HEK293 (cell line): ENCODE results near the gene GFOD1.

Source experiments
- CTCF ChIA-PET: fragments of 350-600 bp; formaldehyde crosslinking; extraction: SDS; loops from one replicate; lab custom pipeline; 2021; ENCODE audit warnings: antibody characterized with exemption; lab: Yijun Ruan, JAX
- POLR2A ChIA-PET: fragments of 300-600 bp; formaldehyde crosslinking; extraction: SDS; loops from one replicate; lab custom pipeline; 2020; ENCODE audit warnings: antibody characterized with exemption, inconsistent platforms; lab: Yijun Ruan, JAX
- H3K27ac ChIP-seq: fragments of 200-500 bp; sonication (Bioruptor generic); 2 replicates; pipeline ENCODE4 v1.5.1; 2014; ENCODE audit warnings: low read depth, low read length, control low read depth, inconsistent platforms; ENCODE audit errors: extremely low read depth
- H3K36me3 ChIP-seq, 2 experiments: fragments of 200-500 bp in 1 of 2; sonication (Bioruptor generic) in 1 of 2; 1 replicate in 1 of 2; 2 replicates in 1 of 2; pipeline ENCODE4 v1.5.1; 2014 to 2017; ENCODE audit warnings: inconsistent platforms in 2 of 2, low read length in 2 of 2; ENCODE audit not compliant: control insufficient read depth in 2 of 2, insufficient read depth in 1 of 2
- H3K4me1 ChIP-seq: fragments of 200-500 bp; sonication (Bioruptor generic); 2 replicates; pipeline ENCODE4 v1.5.1; 2014; ENCODE audit warnings: mild to moderate bottlenecking, low read length, inconsistent platforms; ENCODE audit not compliant: control insufficient read depth, insufficient read depth
- H3K4me3 ChIP-seq: 2 replicates; pipeline ENCODE4 v1.5.1; 2011; ENCODE audit warnings: low read depth, mild to moderate bottlenecking, control low read depth, low read length, moderate library complexity
- H3K9me3 ChIP-seq: fragments of 200-500 bp; sonication (Bioruptor generic); 2 replicates; pipeline ENCODE4 v1.5.1; 2014; ENCODE audit warnings: low read depth, low read length, inconsistent platforms; ENCODE audit not compliant: control insufficient read depth, insufficient read depth
- GLIS1 ChIP-seq: fragments of 450-650 bp; formaldehyde crosslinking; IDR thresholded peaks from 2 replicates; pipeline ENCODE4 v1.5.1; 2016; ENCODE audit warnings: missing biosample characterization, missing genetic modification characterization
- HOXA7 ChIP-seq: sonication (generic); formaldehyde crosslinking; IDR thresholded peaks from 2 replicates; pipeline ENCODE4 v1.8.1; 2022; ENCODE audit warnings: missing genetic modification reagents, borderline replicate concordance
- HOXC10 ChIP-seq: sonication (generic); formaldehyde crosslinking; IDR thresholded peaks from 2 replicates; pipeline ENCODE4 v1.8.1; 2023; ENCODE audit warnings: mild to moderate bottlenecking, missing genetic modification reagents
- KLF8 ChIP-seq: fragments of 450-650 bp; formaldehyde crosslinking; IDR thresholded peaks from 2 replicates; pipeline ENCODE4 v1.5.1; 2016; ENCODE audit warnings: missing biosample characterization, missing genetic modification characterization
- MYNN ChIP-seq: fragments of 450-650 bp; formaldehyde crosslinking; IDR thresholded peaks from 2 replicates; pipeline ENCODE4 v1.5.1; 2016; ENCODE audit warnings: missing biosample characterization, missing genetic modification characterization, borderline replicate concordance
- PRDM1 ChIP-seq: fragments of 450-650 bp; formaldehyde crosslinking; IDR thresholded peaks from 2 replicates; pipeline ENCODE4; 2016; ENCODE audit warnings: missing biosample characterization, missing genetic modification characterization
- SCRT1 ChIP-seq: fragments of 450-650 bp; formaldehyde crosslinking; IDR thresholded peaks from 2 replicates; pipeline ENCODE4 v1.5.1; 2016; ENCODE audit warnings: missing biosample characterization, missing genetic modification characterization, borderline replicate concordance
- SCRT2 ChIP-seq: fragments of 450-650 bp; formaldehyde crosslinking; IDR thresholded peaks from 2 replicates; pipeline ENCODE4 v1.5.1; 2016; ENCODE audit warnings: missing biosample characterization, missing genetic modification characterization
- SP2 ChIP-seq: fragments of 450-650 bp; formaldehyde crosslinking; IDR thresholded peaks from 2 replicates; pipeline ENCODE4 v1.5.1; 2016; ENCODE audit warnings: missing biosample characterization, missing genetic modification characterization
- ZBTB20 ChIP-seq: fragments of 450-650 bp; formaldehyde crosslinking; IDR thresholded peaks from 2 replicates; pipeline ENCODE4 v1.5.1; 2016; ENCODE audit warnings: missing biosample characterization, missing genetic modification characterization
- ZBTB8A ChIP-seq: fragments of 450-650 bp; formaldehyde crosslinking; IDR thresholded peaks from 2 replicates; pipeline ENCODE4 v1.5.1; 2016; ENCODE audit warnings: missing biosample characterization, missing genetic modification characterization
- ZNF214 ChIP-seq: fragments of 450-650 bp; formaldehyde crosslinking; IDR thresholded peaks from 2 replicates; pipeline ENCODE4 v1.5.1; 2017; ENCODE audit warnings: missing biosample characterization, mild to moderate bottlenecking, missing genetic modification characterization, borderline replicate concordance
- ZNF24 ChIP-seq: fragments of 450-650 bp; formaldehyde crosslinking; IDR thresholded peaks from 2 replicates; pipeline ENCODE4 v1.5.1; 2016; ENCODE audit warnings: missing biosample characterization, missing genetic modification characterization
- ZNF292 ChIP-seq: fragments of 450-650 bp; formaldehyde crosslinking; IDR thresholded peaks from 2 replicates; pipeline ENCODE4 v1.5.1; 2016; ENCODE audit warnings: low read depth, missing biosample characterization, missing genetic modification characterization, borderline replicate concordance
- ZNF391 ChIP-seq: fragments of 450-650 bp; formaldehyde crosslinking; IDR thresholded peaks from 2 replicates; pipeline ENCODE4 v1.5.1; 2016; ENCODE audit warnings: low read depth, missing biosample characterization, missing genetic modification characterization, borderline replicate concordance
- ZNF423 ChIP-seq: fragments of 450-650 bp; formaldehyde crosslinking; IDR thresholded peaks from 2 replicates; pipeline ENCODE4 v1.5.1; 2016; ENCODE audit warnings: missing biosample characterization, missing genetic modification characterization
- ZNF488 ChIP-seq: fragments of 450-650 bp; formaldehyde crosslinking; IDR thresholded peaks from 2 replicates; pipeline ENCODE4 v1.5.1; 2016; ENCODE audit warnings: missing biosample characterization, missing genetic modification characterization
- ZNF521 ChIP-seq: fragments of 450-650 bp; formaldehyde crosslinking; IDR thresholded peaks from 2 replicates; pipeline ENCODE4 v1.5.1; 2017; ENCODE audit warnings: missing biosample characterization, mild to moderate bottlenecking, missing genetic modification characterization
- ZNF544 ChIP-seq: fragments of 450-650 bp; formaldehyde crosslinking; IDR thresholded peaks from 2 replicates; pipeline ENCODE4 v1.5.0; 2017; ENCODE audit warnings: missing biosample characterization, missing genetic modification characterization
- ZNF560 ChIP-seq: fragments of 450-650 bp; formaldehyde crosslinking; IDR thresholded peaks from 2 replicates; pipeline ENCODE4 v1.5.1; 2017; ENCODE audit warnings: missing biosample characterization, missing genetic modification characterization, borderline replicate concordance
- ZNF585B ChIP-seq: fragments of 450-650 bp; formaldehyde crosslinking; IDR thresholded peaks from 2 replicates; pipeline ENCODE4 v1.5.1; 2016; ENCODE audit warnings: missing biosample characterization, missing genetic modification characterization
- ZNF664 ChIP-seq: fragments of 450-650 bp; formaldehyde crosslinking; IDR thresholded peaks from 2 replicates; pipeline ENCODE4 v1.5.1; 2016; ENCODE audit warnings: missing biosample characterization, missing genetic modification characterization
- ZNF692 ChIP-seq: fragments of 450-650 bp; formaldehyde crosslinking; IDR thresholded peaks from 2 replicates; pipeline ENCODE4 v1.5.1; 2016; ENCODE audit warnings: missing biosample characterization, missing genetic modification characterization
- ZNF707 ChIP-seq: fragments of 450-650 bp; formaldehyde crosslinking; IDR thresholded peaks from 2 replicates; pipeline ENCODE4 v1.5.1; 2016; ENCODE audit warnings: missing biosample characterization, missing genetic modification characterization
- ZSCAN4 ChIP-seq: fragments of 450-650 bp; formaldehyde crosslinking; IDR thresholded peaks from 2 replicates; pipeline ENCODE4 v1.5.1; 2017; ENCODE audit warnings: missing biosample characterization, missing genetic modification characterization
- TF ChIP-seq, protein P1 (sequence below): fragments of 450-650 bp; formaldehyde crosslinking; IDR thresholded peaks from 2 replicates; pipeline ENCODE4 v1.5.1; 2016; ENCODE audit warnings: missing biosample characterization, missing genetic modification characterization

GFOD1 gene

DNA sequence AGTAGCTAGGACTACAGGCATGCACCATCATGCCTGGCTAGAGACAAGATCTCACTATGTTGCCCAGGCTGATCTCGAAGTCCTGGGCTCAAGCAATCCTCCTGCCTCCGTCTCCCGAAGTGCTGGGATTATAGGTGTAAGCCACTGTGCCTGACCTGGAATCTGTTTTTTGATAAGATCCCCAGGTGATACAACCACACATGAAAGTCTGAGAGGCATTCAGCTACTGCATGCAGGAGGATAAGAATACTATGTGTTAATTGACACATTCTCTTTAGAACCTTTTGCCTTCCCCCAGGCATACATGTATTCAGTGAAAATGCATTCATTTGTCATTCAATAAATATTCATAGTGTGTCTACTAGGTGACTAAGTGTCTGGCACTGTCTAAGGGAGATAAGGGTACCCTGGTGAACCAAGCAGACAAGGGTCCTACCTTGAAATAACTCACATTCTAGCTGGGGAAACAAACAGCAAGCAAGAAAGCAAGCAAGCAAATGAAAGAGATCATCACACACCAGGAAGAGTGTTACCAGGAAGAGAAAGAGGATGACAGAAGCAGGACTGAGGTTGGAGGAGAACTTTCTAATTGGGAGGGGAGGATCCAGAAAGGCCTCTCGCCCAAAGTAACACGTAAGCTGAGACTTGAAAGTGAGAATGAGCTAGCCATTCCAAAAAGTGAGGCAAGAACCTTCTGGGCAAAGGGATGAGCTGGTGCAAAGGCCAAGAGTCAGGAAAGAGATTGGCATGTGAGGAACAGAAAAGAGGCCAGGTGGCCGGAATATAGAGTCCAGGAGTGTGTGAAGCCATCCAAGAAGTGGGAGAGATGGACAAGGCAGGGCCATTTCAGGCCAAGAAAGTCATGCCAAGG lies 6.5 kb downstream of the GFOD1 start:
- TF ChIP-seq ZBTB8A (tag by site-specific recombination) = no peak
- peak; percentile 77 for TF ChIP-seq PRDM1 (tag by site-specific recombination)
- H3K36me3 ChIP-seq = no peaks in the 10 kb centered on the region; a peak in 1 of 3 replicates
- no peaks in the 10 kb centered on the region for H3K9me3 ChIP-seq
- CTCF ChIA-PET = interaction anchor here (0.6 to 1.1 kb wide), 7 partner anchors 17 to 150 kb away, joined by 3 to 4 read pairs (median 3); partner anchors contain the start of gene NOL7
- H3K4me3 ChIP-seq = no peak overlapping the region
- H3K4me1 ChIP-seq = peaks cover 9% of the 10 kb centered on the region
- H3K27ac ChIP-seq = no peak overlapping the region
- POLR2A ChIA-PET = interaction anchor here (0.6 to 1.0 kb wide), 2 partner anchors 134 to 1803 kb away, joined by 5 read pairs; partner anchors contain the start of gene NOL7

DNA sequence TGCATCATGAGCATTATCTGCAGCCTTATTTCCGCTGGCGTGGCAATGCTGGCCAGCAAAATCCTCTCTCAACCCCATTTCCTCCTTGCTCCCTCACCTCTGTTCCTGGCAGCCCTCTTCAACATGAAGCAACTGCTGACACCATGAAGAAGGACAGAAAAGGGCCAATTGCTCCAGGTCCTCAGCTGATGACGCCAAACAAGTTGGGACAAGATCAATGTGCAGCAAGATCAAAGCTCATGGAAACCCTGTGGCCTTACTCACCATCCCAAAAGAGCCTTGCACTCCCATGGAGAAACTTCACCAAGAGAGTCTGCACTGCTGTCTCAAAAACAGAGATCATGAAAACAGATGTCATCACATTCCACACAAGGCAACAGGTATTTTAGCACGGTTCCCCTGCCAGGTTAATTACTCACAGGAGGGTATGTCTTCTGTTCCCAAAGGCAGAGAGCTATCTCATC lies 7.4 kb downstream of the GFOD1 start:
- TF ChIP-seq HOXC10 (no peak), ZNF585B (tag by site-specific recombination) (no peak), ZNF521 (tag by site-specific recombination) (no peak), SCRT1 (tag by site-specific recombination) (0 out of 2 replicates have a peak, but pooled peaks have one; percentile 28), ZNF544 (tag by site-specific recombination) (no peak), ZNF488 (tag by site-specific recombination) (no peak), MYNN (tag by site-specific recombination) (no peak), SP2 (tag by site-specific recombination) (no peak), SCRT2 (tag by site-specific recombination) (peak; percentile 84), ZNF423 (tag by site-specific recombination) (no peak), ZBTB20 (no peak)
- TF ChIP-seq, protein P1, sequence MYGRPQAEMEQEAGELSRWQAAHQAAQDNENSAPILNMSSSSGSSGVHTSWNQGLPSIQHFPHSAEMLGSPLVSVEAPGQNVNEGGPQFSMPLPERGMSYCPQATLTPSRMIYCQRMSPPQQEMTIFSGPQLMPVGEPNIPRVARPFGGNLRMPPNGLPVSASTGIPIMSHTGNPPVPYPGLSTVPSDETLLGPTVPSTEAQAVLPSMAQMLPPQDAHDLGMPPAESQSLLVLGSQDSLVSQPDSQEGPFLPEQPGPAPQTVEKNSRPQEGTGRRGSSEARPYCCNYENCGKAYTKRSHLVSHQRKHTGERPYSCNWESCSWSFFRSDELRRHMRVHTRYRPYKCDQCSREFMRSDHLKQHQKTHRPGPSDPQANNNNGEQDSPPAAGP (tag by site-specific recombination) = no peak
- Histone ChIP-seq H3K27ac (no peak overlapping the region), H3K4me3 (no peak overlapping the region), H3K36me3 (no peaks in the 10 kb centered on the region; a peak in 1 of 3 replicates), H3K4me1 (peaks cover 2% of the 10 kb centered on the region; the same call in 1 of the 2 replicates), H3K9me3 (no peaks in the 10 kb centered on the region)
- CTCF ChIA-PET = interaction anchor here (0.7 to 1.1 kb wide), 2 partner anchors 135 to 951 kb away, joined by 3 to 4 read pairs; partner anchors contain the start of gene NOL7
- POLR2A ChIA-PET = interaction anchor here (1.0 kb wide), 1 partner anchor 135 kb away, joined by 5 read pairs; the partner anchor contains the start of gene NOL7

DNA sequence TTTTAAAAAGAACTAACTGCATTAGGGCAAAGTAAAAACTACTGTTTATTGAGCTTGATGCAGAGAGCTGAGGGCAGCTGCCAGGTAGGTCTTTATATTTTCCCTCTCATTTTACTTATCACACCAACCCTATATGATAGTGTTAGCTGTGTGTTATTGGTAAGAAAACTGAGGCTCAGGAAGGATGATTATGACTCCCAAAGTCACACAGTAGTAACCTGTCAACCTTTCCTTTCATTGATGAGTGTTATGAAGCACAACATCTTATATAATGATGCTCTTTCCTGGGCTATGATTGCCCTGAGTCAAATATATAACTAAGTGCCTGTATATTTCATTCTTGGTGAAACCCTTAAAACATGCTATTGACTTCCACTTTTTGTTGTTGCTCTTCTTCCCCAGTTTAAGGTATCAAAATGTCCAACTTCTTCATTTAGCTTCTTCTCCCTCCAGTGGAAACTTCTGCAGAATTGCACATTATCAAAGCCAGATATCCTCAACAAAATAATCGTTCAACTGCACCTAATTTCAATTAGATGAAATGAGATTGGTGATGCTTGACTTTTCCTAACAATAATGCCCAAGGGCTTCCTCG lies 8.1 kb downstream of the GFOD1 start:
- Histone ChIP-seq H3K4me3 (no peak overlapping the region), H3K36me3 (no peaks in the 10 kb centered on the region; a peak in 1 of 3 replicates), H3K4me1 (no peaks in the 10 kb centered on the region), H3K27ac (no peak overlapping the region), H3K9me3 (no peaks in the 10 kb centered on the region)
- CTCF ChIA-PET = interaction anchor here (0.7 to 1.1 kb wide), 2 partner anchors 136 to 951 kb away, joined by 3 to 4 read pairs; partner anchors contain the start of gene NOL7
- POLR2A ChIA-PET = no interaction called here
- TF ChIP-seq KLF8 (tag by site-specific recombination) = no peak
- TF ChIP-seq ZSCAN4 (tag by site-specific recombination) = no peak
- TF ChIP-seq ZNF560 = no peak
- TF ChIP-seq HOXA7 (CRISPR knock-in tag) = no peak
- TF ChIP-seq ZNF24 (tag by site-specific recombination) = no peak
- no peak for TF ChIP-seq ZNF521 (tag by site-specific recombination)
- TF ChIP-seq ZNF214 = no peak
- TF ChIP-seq GLIS1 = no peak
- no peak for TF ChIP-seq ZNF664 (tag by site-specific recombination)
- no peak for TF ChIP-seq ZNF692
- no peak for TF ChIP-seq ZNF391 (tag by site-specific recombination)
- TF ChIP-seq ZNF292 = no peak
- no peak for TF ChIP-seq ZNF707 (tag by site-specific recombination)
